C4-2B (cell line): ENCODE measurements around the gene ESPN.
A peak's percentile ranks its signal among the peaks of the same experiment; 100 is the strongest.

Experiments used
- H3K27ac ChIP-seq: fragments of 450-650 bp; 2 replicates; pipeline ENCODE4 v1.5.1; 2017
- CTCF ChIP-seq: fragments of 450-650 bp; conservative IDR thresholded peaks from 2 replicates; pipeline ENCODE4 v1.5.1; 2017; ENCODE audit warnings: mild to moderate bottlenecking
- ZFX ChIP-seq: fragments of 450-650 bp; IDR thresholded peaks from 2 replicates; pipeline ENCODE4 v1.6.1; 2017

The ESPN gene

DNA sequence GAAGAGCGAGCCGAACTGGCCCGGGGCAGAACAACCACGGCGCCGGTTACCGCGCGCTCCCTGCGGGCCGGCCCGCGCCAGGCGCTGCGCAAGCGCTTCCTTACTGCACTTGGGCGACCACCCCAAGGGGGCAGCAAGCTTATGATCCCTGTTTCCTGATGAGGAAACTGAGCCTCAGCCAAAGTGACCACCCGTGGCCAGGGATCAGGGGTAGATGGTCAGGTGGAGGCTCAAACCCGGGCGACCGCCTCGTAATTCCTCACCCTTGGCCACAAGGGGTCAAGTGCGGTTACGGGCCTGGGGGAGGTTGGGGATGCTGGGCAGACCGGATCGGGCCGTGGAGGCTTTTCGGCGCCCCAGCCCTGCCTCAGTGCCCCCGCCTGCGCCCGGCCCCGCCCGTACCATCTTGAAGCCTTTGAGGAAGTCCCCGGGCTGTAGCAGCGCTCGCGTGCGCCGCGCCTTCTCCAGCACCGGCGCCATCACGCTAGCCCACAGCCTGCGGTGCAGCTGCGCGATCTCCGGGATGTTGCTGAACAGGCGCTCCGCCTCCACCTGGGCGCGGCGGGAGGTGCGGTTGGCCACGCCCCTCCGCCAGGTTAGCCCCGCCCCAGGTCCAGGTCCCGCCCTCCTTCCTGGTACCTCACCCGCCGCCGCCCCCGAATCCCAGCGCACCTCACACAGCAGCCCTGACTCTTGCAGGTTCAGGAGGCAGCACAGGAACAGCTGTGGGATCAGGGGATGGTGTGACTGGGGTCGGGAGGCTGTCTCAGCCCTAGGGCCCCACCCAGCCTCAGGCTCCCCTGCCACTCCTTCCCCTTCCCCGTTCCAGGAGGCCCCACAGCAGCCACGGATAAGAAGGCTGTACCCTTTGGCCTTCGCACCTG is 46.8 kb downstream of the ESPN start:
- TF ChIP-seq ZFX (no peak), CTCF (no peak)

GRCh38 chr1:6471970-6472368 is 47.4 kb downstream of the ESPN start:
- TF ChIP-seq ZFX: no peak
- no peak for TF ChIP-seq CTCF
- H3K27ac ChIP-seq: no peak overlapping the region

More for the DNA sequence above, 46.8 kb downstream of the ESPN start:
- no peak overlapping the region for H3K27ac ChIP-seq

- H3K27ac ChIP-seq: no peak overlapping the region
Measured at GRCh38 chr1:6472391-6472790, 47.8 kb downstream of the ESPN start.

DNA sequence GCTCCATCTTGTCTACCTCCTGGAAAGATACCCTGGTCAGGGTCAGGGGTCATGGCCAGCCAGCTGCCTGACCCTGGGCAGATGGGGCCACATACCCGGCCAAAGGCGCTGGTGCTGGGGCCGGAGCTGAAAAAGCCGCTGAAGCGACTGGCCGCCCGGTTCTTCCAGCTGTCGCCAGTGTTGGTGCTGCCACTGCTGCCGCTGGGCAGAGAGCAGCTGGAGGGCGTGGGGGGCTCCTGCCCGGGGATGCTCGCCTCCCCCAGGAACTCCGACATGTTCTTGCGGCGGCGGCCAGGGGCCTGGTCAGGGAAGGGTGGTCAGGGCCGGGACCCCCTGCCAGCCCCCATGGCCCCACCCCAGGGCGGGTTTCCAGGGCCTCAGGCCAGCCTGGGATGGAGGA is 48.6 kb downstream of the ESPN start:
- H3K27ac ChIP-seq: no peak overlapping the region
- TF ChIP-seq CTCF (no peak), ZFX (no peak)

More at GRCh38 chr1:6472391-6472790, 47.8 kb downstream of the ESPN start:
- TF ChIP-seq CTCF (peak; percentile 49), ZFX (no peak)

DNA sequence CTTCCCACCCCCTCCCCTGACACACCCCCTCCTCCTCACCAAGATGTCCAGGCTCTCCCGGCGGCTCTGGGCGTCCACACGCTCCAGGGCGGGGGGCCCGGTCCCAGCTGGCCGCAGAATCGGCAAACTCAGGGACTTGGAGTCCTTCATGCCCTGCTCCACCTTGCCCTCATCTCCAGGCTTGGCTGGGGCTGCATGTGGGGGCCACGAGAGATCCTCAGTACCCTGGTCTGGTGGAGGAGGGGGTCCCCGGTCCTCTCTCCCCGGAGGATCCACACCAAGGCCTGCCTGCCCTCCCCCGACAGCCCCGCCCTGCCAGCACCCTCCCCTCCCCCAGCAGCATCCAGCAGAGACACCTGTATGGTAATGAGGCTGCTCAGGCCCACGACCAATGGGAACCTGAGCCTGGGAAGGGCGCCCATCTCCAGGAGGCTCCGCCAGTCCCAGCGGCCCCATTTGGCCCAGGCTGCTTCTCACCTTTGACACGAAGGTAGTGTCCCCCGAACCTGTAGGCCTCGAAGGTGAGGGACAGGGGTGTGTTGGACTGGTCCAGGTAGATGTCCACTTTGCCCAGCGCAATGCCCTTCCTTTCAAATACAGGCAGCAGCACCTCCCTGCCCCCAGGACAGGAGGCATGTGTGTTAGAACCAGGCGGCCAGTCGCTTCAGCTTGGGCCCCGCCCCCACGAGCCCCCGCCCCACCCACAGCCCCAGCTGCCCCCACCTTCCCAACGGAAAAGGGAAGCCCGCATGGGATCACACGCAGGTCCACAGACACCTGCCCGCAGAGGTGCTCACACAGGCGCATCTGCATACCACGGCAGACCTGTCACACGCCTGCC is 49.6 kb downstream of the ESPN start:
- no peak overlapping the region for H3K27ac ChIP-seq
- no peak for TF ChIP-seq ZFX
- TF ChIP-seq CTCF: no peak

DNA sequence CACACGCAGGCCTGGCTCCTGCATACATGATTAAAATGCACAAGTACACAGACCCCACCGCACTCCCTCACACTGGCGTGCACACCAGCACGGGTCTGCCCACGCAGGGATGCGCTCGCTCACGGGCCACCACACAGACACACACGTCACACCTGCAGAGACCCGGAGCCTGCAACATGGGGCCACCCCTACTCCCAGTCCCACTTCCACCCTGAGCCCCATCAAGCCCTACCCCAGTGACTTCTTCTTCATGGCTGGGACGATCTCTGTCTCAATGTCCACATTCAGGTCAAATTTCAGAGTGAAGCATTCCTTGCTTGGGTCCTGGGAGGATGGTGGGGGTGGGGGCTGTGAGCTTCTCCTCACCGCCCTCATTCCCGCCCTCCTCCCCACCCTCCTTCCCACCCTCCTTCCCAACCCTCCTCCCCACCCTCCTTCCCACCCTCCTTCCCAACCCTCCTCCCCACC is 50.3 kb downstream of the ESPN start:
- H3K27ac ChIP-seq: no peak overlapping the region
- TF ChIP-seq ZFX (no peak), CTCF (no peak)
